DOHH2 (cell line): Measurements from ENCODE around the gene AASDHPPT.

Source experiments
- H3F3A ChIP-seq: fragments of 200-600 bp; sonication (generic), shearing (Covaris generic); 2 replicates; pipeline ENCODE4 v1.6.0; 2016; ENCODE audit warnings: antibody characterized with exemption, mild to moderate bottlenecking; ENCODE audit not compliant: control insufficient read depth, insufficient read depth
- H3K27ac ChIP-seq: fragments of 200-600 bp; sonication (generic); 2 replicates; pipeline ENCODE4 v1.5.1; 2014; ENCODE audit warnings: low read depth, mild to moderate bottlenecking, low read length, moderate library complexity
- H3K27me3 ChIP-seq: fragments of 200-600 bp; sonication (generic); 2 replicates; pipeline ENCODE4 v1.6.1; 2014; ENCODE audit warnings: mild to moderate bottlenecking, low read length, mixed read lengths; ENCODE audit not compliant: control insufficient read depth
- H3K36me3 ChIP-seq: fragments of 200-600 bp; sonication (generic); 2 replicates; pipeline ENCODE4 v1.6.1; 2014; ENCODE audit warnings: mild to moderate bottlenecking, low read length, moderate library complexity, mixed read lengths; ENCODE audit not compliant: control insufficient read depth
- H3K4me1 ChIP-seq: fragments of 200-600 bp; sonication (generic); 2 replicates; pipeline ENCODE4 v1.6.1; 2014; ENCODE audit warnings: mild to moderate bottlenecking, low read length, mixed read lengths; ENCODE audit not compliant: control insufficient read depth
- H3K4me2 ChIP-seq: fragments of 200-600 bp; sonication (generic); 2 replicates; pipeline ENCODE4 v1.6.0; 2014; ENCODE audit warnings: mild to moderate bottlenecking, low read length, moderate library complexity
- H3K4me3 ChIP-seq: fragments of 200-600 bp; sonication (generic); 2 replicates; pipeline ENCODE4 v1.5.1; 2014; ENCODE audit warnings: mild to moderate bottlenecking, low read length, mixed read lengths
- H3K79me2 ChIP-seq: fragments of 200-600 bp; sonication (generic); 2 replicates; pipeline ENCODE4 v1.6.1; 2014; ENCODE audit warnings: mild to moderate bottlenecking, low read length, mixed read lengths; ENCODE audit not compliant: control insufficient read depth
- H3K9me2 ChIP-seq: fragments of 200-600 bp; sonication (generic); replicated peaks from 2 replicates; pipeline ENCODE4 v1.6.1; 2014; ENCODE audit warnings: mild to moderate bottlenecking, low read length, mixed read lengths; ENCODE audit not compliant: control insufficient read depth
- H3K9me3 ChIP-seq: fragments of 200-600 bp; sonication (generic); 2 replicates; pipeline ENCODE4 v1.6.1; 2014; ENCODE audit warnings: antibody characterized with exemption, low read length, mixed read lengths; ENCODE audit not compliant: control insufficient read depth, insufficient read depth
- H4K20me1 ChIP-seq: fragments of 200-600 bp; sonication (generic); 2 replicates; pipeline ENCODE4 v1.6.0; 2014; ENCODE audit warnings: low read depth, mild to moderate bottlenecking, antibody characterized with exemption, low read length, moderate library complexity; ENCODE audit not compliant: control insufficient read depth, insufficient read depth
- CTCF ChIP-seq: fragments of 200-600 bp; sonication (generic); IDR thresholded peaks from one replicate; pipeline ENCODE4 v1.5.1; 2014; ENCODE audit warnings: antibody characterized with exemption, mild to moderate bottlenecking, low read depth, low read length; ENCODE audit not compliant: poor library complexity, severe bottlenecking
- EZH2phosphoT487 ChIP-seq: fragments of 200-600 bp; sonication (generic); IDR thresholded peaks from 2 replicates; pipeline ENCODE4 v1.6.1; 2017; ENCODE audit warnings: borderline replicate concordance, mild to moderate bottlenecking, antibody characterized with exemption, low read length, moderate library complexity, mixed read lengths

AASDHPPT gene

GRCh38 chr11:106077609-106078455, at the start of gene AASDHPPT:
Gene AASDHPPT, plus strand, starts transcription at chr11:106077662. Its CDS starts 49 bp downstream, at chr11:106077711.
- peaks cover 56% of the 10 kb centered on the region for H3K79me2 ChIP-seq

GRCh38 chr11:106030609-106031008, 46.9 kb upstream of the AASDHPPT start:
- H3K9me2 ChIP-seq: no peaks in the 10 kb centered on the region
- H3K27me3 ChIP-seq: no peaks in the 10 kb centered on the region
- H4K20me1 ChIP-seq: no peaks in the 10 kb centered on the region
- TF ChIP-seq CTCF (no peak), EZH2phosphoT487 (no peak)
- no peak overlapping the region for H3K27ac ChIP-seq
- H3K4me3 ChIP-seq: no peak overlapping the region
- no peaks in the 10 kb centered on the region for H3K79me2 ChIP-seq
- H3K36me3 ChIP-seq: no peaks in the 10 kb centered on the region
- no peaks in the 10 kb centered on the region for H3K4me1 ChIP-seq
- H3K9me3 ChIP-seq: no peaks in the 10 kb centered on the region
- no peak overlapping the region for H3K4me2 ChIP-seq
- no peaks in the 10 kb centered on the region for H3F3A ChIP-seq

More at GRCh38 chr11:106077609-106078455, at the start of gene AASDHPPT:
- Histone ChIP-seq H3K4me3 (peak within 1 kb of the TSS; percentile 99), H3K4me1 (peaks cover 43% of the 10 kb centered on the region), H3K9me3 (no peaks in the 10 kb centered on the region), H3F3A (no peaks in the 10 kb centered on the region), H3K4me2 (peak within 1 kb of the TSS; percentile 88), H3K36me3 (peaks cover 43% of the 10 kb centered on the region), H3K27ac (peak within 1 kb of the TSS; percentile 73), H3K9me2 (no peaks in the 10 kb centered on the region), H3K27me3 (no peaks in the 10 kb centered on the region), H4K20me1 (no peaks in the 10 kb centered on the region; the same call in 1 of the 2 replicates)
- TF ChIP-seq EZH2phosphoT487 (no peak), CTCF (peak; percentile 17)

GRCh38 chr11:106031202-106031810, 46.2 kb upstream of the AASDHPPT start:
- H3K4me3 ChIP-seq: no peak overlapping the region
- H3K27me3 ChIP-seq: no peaks in the 10 kb centered on the region
- no peak overlapping the region for H3K4me2 ChIP-seq
- no peaks in the 10 kb centered on the region for H3F3A ChIP-seq
- no peaks in the 10 kb centered on the region for H3K9me2 ChIP-seq
- TF ChIP-seq CTCF (no peak), EZH2phosphoT487 (no peak)
- no peaks in the 10 kb centered on the region for H3K9me3 ChIP-seq
- H3K79me2 ChIP-seq: no peaks in the 10 kb centered on the region
- no peaks in the 10 kb centered on the region for H3K36me3 ChIP-seq
- no peaks in the 10 kb centered on the region for H3K4me1 ChIP-seq
- H3K27ac ChIP-seq: no peak overlapping the region
- H4K20me1 ChIP-seq: no peaks in the 10 kb centered on the region
